Dermis lymphatic vessel endothelial cell (primary cell): ENCODE results near the gene CLK4. TPM values are rescaled to one million over a fixed set of nuclear protein-coding genes. Genes with fewer than 3 reads are reported as not detected.

ENCODE experiments used
- total RNA-seq: library from RNA; depleted of rRNA; stranded (reverse); fragments of >200 nt; gene quantifications from 2 replicates; pipeline ENCODE4 v1.2.1, GENCODE V29; 2014

The CLK4 gene
- total RNA-seq: 26.1 and 33.3 TPM in 2 replicates

DNA sequence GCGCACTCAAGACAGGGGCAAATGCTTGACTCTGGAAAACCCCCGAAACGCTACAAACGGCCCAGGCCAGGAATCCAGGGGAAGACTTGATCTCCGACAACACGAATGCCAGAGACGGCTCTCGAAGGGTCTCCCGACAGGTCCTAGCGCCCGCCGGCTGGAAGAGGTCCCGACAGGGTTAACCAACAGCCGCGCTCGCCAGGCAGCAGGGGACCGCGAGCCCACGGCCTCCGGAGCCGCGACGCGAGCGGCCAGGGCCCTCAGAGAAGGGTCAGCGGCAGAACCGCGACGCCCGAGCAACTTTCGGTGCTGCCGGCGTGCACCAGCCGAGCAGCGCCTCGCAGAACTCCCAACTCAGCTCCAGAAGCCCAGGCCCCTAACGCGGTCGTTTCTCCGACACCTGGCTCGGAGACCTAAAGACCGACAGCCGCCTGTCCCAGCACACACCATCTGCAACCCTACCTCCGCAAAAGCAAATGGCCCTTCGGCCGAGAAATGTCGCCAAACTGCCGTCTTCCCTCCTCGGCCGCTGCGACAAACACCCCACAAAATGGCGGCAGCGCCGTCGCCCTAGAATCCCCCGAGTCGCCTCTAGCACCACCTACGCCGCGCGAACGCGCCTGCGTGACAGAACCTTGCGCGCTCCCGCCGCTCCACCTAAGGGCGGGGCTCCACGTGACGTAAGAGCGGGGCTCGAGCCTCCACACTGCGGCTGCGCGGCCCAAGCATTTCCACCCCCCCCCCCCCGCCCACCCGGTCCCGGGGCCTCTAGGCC lies at the start of gene CLK4:
Gene CLK4 (minus strand): TSS at position 567 of the 775 bp plus-strand sequence. CDS start 3,634 bp downstream, outside the sequence.

DNA sequence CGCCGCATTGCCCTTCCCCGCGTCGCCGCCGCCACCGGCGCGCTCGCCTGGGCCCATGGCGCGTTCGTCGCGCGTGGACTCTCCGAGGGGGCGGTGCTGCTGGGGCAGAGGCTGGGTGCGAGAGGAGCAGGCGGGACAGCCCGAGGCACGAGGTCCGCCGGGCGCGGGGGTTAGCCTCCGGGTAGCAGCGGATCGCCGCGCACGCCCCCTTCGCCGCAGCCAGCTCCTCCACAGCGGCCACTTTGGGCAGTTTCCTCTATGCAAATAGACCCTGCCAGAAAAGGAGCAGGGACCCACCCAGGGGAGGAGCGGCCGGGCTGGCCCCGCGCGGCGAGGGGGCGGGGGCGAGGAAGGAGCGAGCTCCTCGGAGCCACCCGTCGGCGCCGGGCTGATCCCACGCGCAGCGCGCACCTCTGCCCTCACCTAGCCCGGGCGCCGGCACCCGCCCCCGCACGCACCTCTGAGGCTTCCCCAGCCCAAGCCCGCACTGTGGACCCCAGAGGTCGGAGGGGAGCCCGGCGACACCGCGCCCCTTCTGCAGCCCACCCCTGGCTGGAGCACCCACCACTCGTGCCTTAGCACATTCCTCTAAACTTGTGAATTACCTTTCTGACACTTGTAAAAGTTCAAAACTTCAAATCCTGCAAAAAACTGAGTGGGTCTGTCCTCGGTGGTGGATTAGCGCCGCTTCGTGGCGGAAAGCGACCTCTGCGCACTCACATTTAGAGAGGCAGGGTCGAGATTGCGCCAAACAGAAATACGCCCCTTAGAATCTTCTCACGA lies 36.5 kb downstream of the CLK4 start, which contains the start of gene COL23A1:
Gene COL23A1 (minus strand): TSS at position 253 of the 783 bp plus-strand sequence.

Other genes with a start within 250 kb of the CLK4 start
- 0.33 and 0.43 TPM in 2 replicates for gene COL23A1, start 36.7 kb downstream of the CLK4 start, total RNA-seq
- 6.9 and 7.5 TPM in 2 replicates for gene ZNF354A, start 103.6 kb upstream of the CLK4 start, total RNA-seq
- 7.3 and 10.8 TPM in 2 replicates for gene ZNF354B, start 232.9 kb upstream of the CLK4 start, total RNA-seq